SK-MEL-5 (cell line): ENCODE data around the gene C9. TPM values are rescaled to one million over a fixed set of nuclear protein-coding genes. Genes with fewer than 3 reads are reported as not detected.
A peak's percentile ranks its signal among the peaks of the same experiment; 100 is the strongest.
"Not testable (repeated sequence)": the region's sequence is repeated elsewhere in the genome, so short reads cannot be mapped to it uniquely, and the experiment has no call there.

Experiments used
- DNase-seq: peaks from one replicate; pipeline ENCODE4 v3.0.0-alpha.2; 2016; ENCODE audit warnings: low read depth, low spot score
- in situ Hi-C: cut with HindIII; loops from 2 replicates; pipeline ENCODE4 v1.10.0; 2016; ENCODE audit warnings: low sequenced_read_pairs, high pct_unique_total_duplicates, low pct_unique_long_range_greater_than_20kb
- total RNA-seq: library from RNA; depleted of rRNA; stranded (reverse); fragments of >200 nt; shearing (Covaris generic); gene quantifications from 2 replicates; pipeline ENCODE4 v1.2.3, GENCODE V29; 2014

Gene C9
- total RNA-seq, 1 experiment from 2014 or later: 0.03 TPM

- in situ Hi-C loops: no loop called here
- no peak for DNase-seq
These were observed 79.7 kb downstream of the C9 start for GRCh38 chr5:39284552-39284951.

GRCh38 chr5:39283231-39283818 lies 81.0 kb downstream of the C9 start:
- in situ Hi-C loops: no loop called here
- DNase-seq: peak; percentile 95

- in situ Hi-C loops: no loop called here
These were observed 81.7 kb downstream of the C9 start for GRCh38 chr5:39282561-39282960.

DNA sequence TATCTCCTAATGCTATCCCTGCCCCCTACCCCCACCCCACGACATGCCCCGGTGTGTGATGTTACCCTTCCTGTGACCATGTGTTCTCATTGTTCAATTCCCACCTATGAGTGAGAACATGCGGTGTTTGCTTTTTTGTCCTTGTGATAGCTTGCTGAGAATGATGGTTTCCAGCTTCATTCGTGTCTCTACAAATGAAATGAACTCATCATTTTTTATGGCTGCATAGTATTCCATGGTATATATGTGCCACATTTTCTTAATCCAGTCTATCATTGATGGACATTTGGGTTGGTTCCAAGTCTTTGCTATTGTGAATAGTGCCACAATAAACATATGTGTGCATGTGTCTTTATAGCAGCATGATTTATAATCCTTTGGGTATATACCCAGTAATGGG lies 88.4 kb downstream of the C9 start:
- in situ Hi-C loops: not testable (repeated sequence)

More at GRCh38 chr5:39282561-39282960, 81.7 kb downstream of the C9 start:
- no peak for DNase-seq

GRCh38 chr5:39274398-39275085 lies 89.8 kb downstream of the C9 start:
- in situ Hi-C loops: no loop called here
- DNase-seq: peak; percentile 49

More for the DNA sequence above, 88.4 kb downstream of the C9 start:
- not testable (repeated sequence) for DNase-seq

DNA sequence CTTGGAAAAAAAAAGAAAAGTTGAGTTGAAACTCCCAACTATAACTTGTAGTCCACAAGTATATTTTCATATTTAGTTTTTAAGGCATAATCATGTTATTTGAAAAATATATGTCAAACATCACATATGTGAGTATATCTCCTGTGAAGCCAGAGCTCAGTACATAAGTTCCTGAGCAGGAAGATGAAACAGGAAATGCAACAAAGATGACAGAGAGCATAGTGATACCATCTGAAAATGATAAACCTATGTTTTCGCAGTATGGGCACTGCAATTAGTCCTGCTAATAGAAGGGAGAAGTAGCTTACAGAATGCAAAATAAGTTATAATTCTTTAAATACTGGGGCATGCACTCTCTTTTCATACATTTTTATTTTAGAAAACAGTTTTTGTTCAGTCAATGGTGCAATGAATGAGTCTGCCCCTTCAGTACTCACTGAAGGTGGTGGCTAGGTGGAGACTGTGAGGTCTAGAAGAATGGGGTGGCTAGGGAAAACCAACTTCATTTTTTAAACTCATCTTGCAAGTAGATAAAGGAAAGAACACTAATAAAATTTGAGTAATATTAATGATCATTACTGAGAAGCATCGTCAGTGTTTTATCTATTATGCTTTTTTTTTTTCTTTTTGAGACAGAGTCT lies 90.9 kb downstream of the C9 start:
- no peak for DNase-seq
- in situ Hi-C loops: no loop called here

GRCh38 chr5:39272869-39273231 lies 91.4 kb downstream of the C9 start:
- DNase-seq, in situ Hi-C loops: not testable (repeated sequence)

DNA sequence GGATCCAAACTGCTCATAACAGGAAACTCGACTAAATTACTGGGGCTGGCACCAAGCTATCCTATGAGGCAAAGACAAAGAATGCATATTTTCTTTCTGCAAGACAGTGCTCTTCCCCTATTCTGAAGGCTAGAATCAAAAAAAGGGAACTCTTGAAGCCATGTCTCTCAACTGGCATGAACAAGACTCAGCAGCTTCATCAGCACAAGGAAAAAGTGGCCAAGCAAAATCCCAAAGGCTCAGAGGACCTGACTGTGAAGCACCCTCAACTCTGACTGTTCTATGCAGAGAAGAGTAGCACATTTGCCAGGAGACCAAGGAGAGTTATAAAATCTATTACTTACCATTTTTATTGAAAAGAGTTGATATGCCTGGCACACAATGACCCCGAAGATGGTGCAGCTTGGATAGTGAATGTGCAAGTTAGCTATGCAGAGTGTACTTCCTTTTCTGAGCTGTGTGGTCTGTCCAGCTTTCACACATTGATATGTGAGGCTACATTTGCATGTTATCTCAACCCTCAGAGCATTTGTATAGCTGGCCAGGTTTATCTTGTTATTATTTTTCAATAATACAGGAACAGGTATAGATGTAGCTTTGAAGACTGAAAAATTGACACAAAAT lies 94.0 kb downstream of the C9 start:
- in situ Hi-C loops: no loop called here
- no peak for DNase-seq

DNA sequence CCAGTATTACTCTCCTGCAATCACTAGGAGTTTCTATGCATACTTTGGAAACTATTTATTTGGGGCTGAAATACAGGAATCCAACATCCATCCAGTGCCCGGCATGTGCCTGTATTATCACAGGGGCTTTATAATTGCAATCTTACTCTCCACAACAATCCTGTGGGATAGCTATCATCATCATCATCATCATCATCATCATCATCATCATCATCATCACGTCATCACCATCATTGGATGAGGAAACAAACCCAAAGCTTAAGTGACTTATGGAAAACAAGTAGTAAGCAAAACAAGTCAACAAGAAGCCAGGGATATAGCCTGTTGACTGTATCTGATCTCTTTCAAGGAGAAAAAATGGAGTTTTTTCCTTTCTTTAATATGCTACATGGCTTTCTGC lies 97.1 kb downstream of the C9 start:
- in situ Hi-C loops: no loop called here
- no peak for DNase-seq

GRCh38 chr5:39266442-39266841 lies 97.9 kb downstream of the C9 start:
- no peak for DNase-seq
- in situ Hi-C loops: no loop called here

- in situ Hi-C loops: no loop called here
- no peak for DNase-seq
These were observed 99.8 kb downstream of the C9 start for GRCh38 chr5:39264528-39264927.

GRCh38 chr5:39262981-39263380 lies 101.3 kb downstream of the C9 start:
- no peak for DNase-seq
- in situ Hi-C loops: no loop called here

GRCh38 chr5:39260095-39260494 lies 104.2 kb downstream of the C9 start:
- in situ Hi-C loops: no loop called here
- no peak for DNase-seq

- DNase-seq: no peak
- in situ Hi-C loops: no loop called here
These were observed 106.7 kb downstream of the C9 start for GRCh38 chr5:39257554-39257953.

DNA sequence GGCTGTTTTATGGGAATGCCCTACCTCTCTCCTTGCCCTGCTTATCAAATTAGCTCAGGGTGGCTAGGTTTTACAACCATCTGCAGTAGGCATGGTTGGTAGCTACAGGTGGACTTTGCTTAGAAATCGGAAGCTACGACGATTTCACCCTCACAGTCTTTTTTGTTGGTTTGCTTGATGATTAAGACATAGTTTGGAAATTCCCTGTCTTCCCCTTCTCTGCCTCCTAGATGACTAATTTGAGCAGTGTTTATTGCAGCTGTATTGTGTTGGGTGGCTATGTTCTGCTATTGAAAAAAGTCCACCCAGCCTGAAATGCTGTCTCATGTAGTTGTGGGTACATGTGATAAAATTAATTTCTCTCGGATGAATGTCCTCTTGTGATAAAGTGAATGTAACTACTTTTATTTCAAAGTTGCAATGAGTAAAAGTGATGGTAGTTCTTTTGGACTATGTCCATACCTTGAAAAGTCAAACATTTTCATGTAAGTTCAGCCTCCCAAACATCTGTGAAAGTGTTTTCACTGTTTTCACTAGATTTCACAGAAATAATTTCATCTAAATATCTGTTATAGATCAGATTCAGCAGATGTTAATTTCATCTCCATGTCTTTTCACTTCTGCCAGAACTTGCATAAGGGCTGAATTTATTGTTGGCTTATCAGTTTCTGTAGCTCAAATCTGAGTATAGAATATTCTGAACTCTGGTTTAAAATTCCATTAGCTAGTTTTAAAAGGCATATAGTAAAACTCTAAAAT lies 107.6 kb downstream of the C9 start:
- in situ Hi-C loops: no loop called here
- DNase-seq: no peak

DNA sequence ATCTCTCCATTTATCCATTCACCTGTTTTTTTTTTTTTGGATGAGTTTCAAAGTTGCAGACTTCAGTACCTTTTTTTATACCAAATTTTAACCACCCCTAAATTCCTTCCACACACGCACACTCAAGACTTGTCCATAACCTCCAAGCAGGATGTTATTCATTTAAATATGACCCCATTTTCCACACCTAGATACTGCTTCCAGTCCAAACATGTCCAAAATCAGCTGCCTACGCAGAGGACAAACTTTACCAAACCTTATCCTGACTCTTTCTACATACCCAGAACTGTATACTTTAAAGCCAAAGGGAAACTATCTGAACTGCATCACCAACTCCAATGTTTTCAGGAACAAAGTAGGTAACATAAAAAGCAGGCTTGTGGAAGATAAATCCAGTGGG lies 108.9 kb downstream of the C9 start:
- in situ Hi-C loops: no loop called here
- no peak for DNase-seq

DNA sequence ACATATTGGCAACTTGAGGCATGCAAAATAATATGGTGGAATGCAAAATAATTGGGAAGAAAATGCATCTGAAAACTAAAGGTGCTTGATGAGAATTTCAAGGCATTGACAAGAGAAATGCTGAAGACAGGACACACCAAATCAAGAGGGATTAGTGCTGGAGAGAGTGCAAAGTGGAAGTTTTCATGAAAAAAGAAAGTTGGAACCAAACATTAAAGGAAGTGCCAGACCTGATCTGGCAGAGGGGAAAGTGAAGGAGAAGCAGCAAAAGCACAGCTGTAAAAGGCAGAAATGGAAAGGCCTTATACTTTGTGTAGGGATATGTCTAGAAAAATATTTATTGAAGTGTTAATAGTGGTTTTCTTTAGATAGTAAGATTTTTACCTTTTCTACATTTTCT lies 109.6 kb downstream of the C9 start:
- no peak for DNase-seq
- in situ Hi-C loops: no loop called here

DNA sequence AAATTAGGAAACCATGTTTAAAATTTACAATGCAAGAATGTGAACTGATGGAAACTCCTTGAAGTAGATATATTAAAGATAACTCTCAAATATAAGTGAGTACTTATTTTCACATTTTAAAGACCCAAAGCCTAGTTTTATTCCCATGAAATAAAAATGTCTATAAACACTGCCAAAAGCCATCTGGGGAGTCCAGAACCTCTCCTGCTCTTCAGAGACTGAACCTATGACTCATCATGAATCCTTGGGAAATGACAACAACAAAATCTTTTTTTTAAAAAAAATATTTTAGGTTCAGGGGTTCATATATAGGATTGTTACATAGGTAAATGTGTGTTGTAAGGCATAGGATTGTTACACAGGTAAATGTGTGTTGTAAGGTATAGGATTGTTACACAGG lies 111.1 kb downstream of the C9 start:
- no peak for DNase-seq
- in situ Hi-C loops: no loop called here
